Parathyroid adenoma (tissue), 2 donors: ENCODE data around the gene ETV1.

ENCODE experiments used
- H2AFZ ChIP-seq: fragments of 300-600 bp; sonication (generic); one replicate; pipeline ENCODE4 v1.7.0; 2017; ENCODE audit warnings: antibody characterized with exemption, mild to moderate bottlenecking
- H3K27ac ChIP-seq: fragments of 300-600 bp; sonication (generic); one replicate; pipeline ENCODE4 v1.7.0; 2017
- H3K27me3 ChIP-seq: fragments of 300-600 bp; sonication (generic); one replicate; pipeline ENCODE4 v1.7.0; 2017; ENCODE audit warnings: low read length; ENCODE audit not compliant: control insufficient read depth, insufficient read depth
- H3K36me3 ChIP-seq: fragments of 300-600 bp; sonication (generic); one replicate; pipeline ENCODE4 v1.7.0; 2017; ENCODE audit warnings: low read length; ENCODE audit not compliant: control insufficient read depth, insufficient read depth
- H3K4me1 ChIP-seq: fragments of 300-600 bp; sonication (generic); one replicate; pipeline ENCODE4 v1.7.0; 2017; ENCODE audit warnings: control low read depth
- H3K4me2 ChIP-seq: fragments of 300-600 bp; sonication (generic); one replicate; pipeline ENCODE4 v1.7.0; 2017; ENCODE audit warnings: low read length
- H3K4me3 ChIP-seq: fragments of 300-600 bp; sonication (generic); one replicate; pipeline ENCODE4 v1.7.0; 2017; ENCODE audit warnings: low read depth, low read length
- H3K79me2 ChIP-seq: fragments of 300-600 bp; sonication (generic); one replicate; pipeline ENCODE4 v1.7.0; 2017; ENCODE audit warnings: control low read depth
- H3K9ac ChIP-seq: fragments of 300-600 bp; sonication (generic); one replicate; pipeline ENCODE4 v1.7.0; 2017; ENCODE audit warnings: mild to moderate bottlenecking
- H3K9me3 ChIP-seq: fragments of 300-600 bp; sonication (generic); one replicate; pipeline ENCODE4 v1.7.0; 2017; ENCODE audit warnings: low read length; ENCODE audit not compliant: control insufficient read depth
- CTCF ChIP-seq: fragments of 300-600 bp; sonication (generic); IDR thresholded peaks from one replicate; pipeline ENCODE4 v1.7.0; 2017; ENCODE audit warnings: antibody characterized with exemption, mild to moderate bottlenecking
- donor health status: primary hyperparathyroidism.

ETV1 gene

DNA sequence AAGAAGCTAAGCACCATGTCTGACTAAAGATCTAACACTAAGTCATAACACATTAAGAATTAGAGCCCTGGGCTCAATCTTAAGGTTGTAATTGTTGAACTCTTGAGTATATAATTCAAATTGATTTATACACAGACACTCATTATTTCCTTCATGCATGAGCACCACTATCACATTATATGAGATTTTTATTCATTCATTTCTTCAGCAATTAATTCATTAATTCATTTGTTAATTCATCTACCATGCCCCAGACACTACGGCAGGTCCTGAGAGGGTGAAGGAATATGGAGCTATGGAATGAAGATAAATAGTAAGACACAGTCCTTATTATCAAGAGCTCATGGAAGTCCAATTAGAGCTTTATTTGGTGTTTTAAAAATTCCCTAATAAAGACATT is 41.9 kb downstream of the ETV1 start:
- no peak overlapping the region for H3K9ac ChIP-seq
- no peaks in the 10 kb centered on the region for H3K79me2 ChIP-seq
- no peak overlapping the region for H3K4me2 ChIP-seq
- no peak overlapping the region for H3K27ac ChIP-seq
- no peaks in the 10 kb centered on the region for H3K36me3 ChIP-seq
- no peak for TF ChIP-seq CTCF
- no peaks in the 10 kb centered on the region for H3K9me3 ChIP-seq
- no peaks in the 10 kb centered on the region for H3K4me1 ChIP-seq
- no peak overlapping the region for H3K4me3 ChIP-seq
- H3K27me3 ChIP-seq, result no peaks in the 10 kb centered on the region
- H2AFZ ChIP-seq, result no peak overlapping the region

GRCh38 chr7:13946181-13946580 is 43.3 kb downstream of the ETV1 start:
- Histone ChIP-seq H2AFZ (no peak overlapping the region), H3K27me3 (no peaks in the 10 kb centered on the region), H3K27ac (no peak overlapping the region), H3K9me3 (no peaks in the 10 kb centered on the region), H3K9ac (no peak overlapping the region), H3K79me2 (no peaks in the 10 kb centered on the region), H3K4me1 (no peaks in the 10 kb centered on the region), H3K36me3 (no peaks in the 10 kb centered on the region), H3K4me2 (no peak overlapping the region), H3K4me3 (no peak overlapping the region)
- TF ChIP-seq CTCF, result no peak

- H3K4me2 ChIP-seq, result no peak overlapping the region
- TF ChIP-seq CTCF, result no peak
- H3K4me3 ChIP-seq, result no peak overlapping the region
- H3K79me2 ChIP-seq, result no peaks in the 10 kb centered on the region
- no peaks in the 10 kb centered on the region for H3K4me1 ChIP-seq
- no peak overlapping the region for H3K9ac ChIP-seq
- no peaks in the 10 kb centered on the region for H3K36me3 ChIP-seq
- no peak overlapping the region for H3K27ac ChIP-seq
- no peak overlapping the region for H2AFZ ChIP-seq
- H3K27me3 ChIP-seq, result no peaks in the 10 kb centered on the region
- no peaks in the 10 kb centered on the region for H3K9me3 ChIP-seq
These were observed 43.8 kb downstream of the ETV1 start for GRCh38 chr7:13945670-13946069.

DNA sequence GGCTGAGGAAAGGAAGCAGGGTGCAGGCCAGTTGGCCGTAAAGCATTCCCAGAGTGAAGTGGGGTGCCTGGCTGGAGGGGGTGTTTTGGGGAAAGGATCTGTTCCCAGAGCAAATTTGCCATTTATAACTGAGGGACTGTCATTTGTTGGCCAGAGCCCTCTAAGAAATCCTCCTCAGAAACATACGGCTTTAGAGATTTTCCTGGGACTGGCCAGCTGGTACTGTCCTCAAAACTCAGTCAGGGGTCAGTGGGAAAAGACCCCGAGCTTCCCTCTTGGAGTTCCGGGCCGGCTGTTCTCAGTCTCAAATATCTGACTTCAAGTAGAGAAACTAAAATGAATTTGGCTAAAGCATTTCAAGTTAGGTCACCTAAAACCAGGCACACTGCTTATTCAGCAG is 55.9 kb downstream of the ETV1 start:
- H2AFZ ChIP-seq, result no peak overlapping the region
- no peak for TF ChIP-seq CTCF
- H3K27ac ChIP-seq, result no peak overlapping the region
- H3K9me3 ChIP-seq, result no peaks in the 10 kb centered on the region
- no peaks in the 10 kb centered on the region for H3K36me3 ChIP-seq
- H3K4me3 ChIP-seq, result no peak overlapping the region
- no peak overlapping the region for H3K4me2 ChIP-seq
- H3K27me3 ChIP-seq, result no peaks in the 10 kb centered on the region
- H3K9ac ChIP-seq, result no peak overlapping the region
- no peaks in the 10 kb centered on the region for H3K4me1 ChIP-seq
- H3K79me2 ChIP-seq, result no peaks in the 10 kb centered on the region

DNA sequence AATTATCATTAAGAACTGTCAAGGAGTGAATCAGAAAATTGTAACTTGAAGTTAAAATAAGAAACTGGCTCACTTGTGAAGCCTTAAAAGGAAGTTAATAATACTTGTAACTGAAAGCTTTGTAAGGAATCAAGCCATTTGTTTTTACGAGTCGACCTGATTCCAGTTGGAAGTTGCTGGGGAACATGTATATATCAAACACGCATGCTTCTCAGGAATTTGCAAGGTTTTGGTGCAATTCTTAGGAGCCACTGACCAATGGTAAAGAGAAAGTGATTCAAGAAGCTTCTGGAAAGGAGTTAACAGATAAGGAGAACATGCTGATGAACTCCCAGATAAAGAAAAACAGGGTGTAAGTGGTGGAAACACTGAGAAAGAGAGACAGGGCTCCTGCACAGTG is 56.4 kb downstream of the ETV1 start:
- no peaks in the 10 kb centered on the region for H3K36me3 ChIP-seq
- H3K9ac ChIP-seq, result no peak overlapping the region

More for the DNA sequence above, 56.4 kb downstream of the ETV1 start:
- no peak for TF ChIP-seq CTCF
- Histone ChIP-seq H3K4me2 (no peak overlapping the region), H3K27ac (no peak overlapping the region), H3K27me3 (no peaks in the 10 kb centered on the region), H3K9me3 (no peaks in the 10 kb centered on the region), H2AFZ (no peak overlapping the region), H3K79me2 (no peaks in the 10 kb centered on the region), H3K4me3 (no peak overlapping the region), H3K4me1 (no peaks in the 10 kb centered on the region)
